HG03175 (cell line): ENCODE data around the gene TPCN2.
A peak's percentile ranks its signal among the peaks of the same experiment; 100 is the strongest.

ENCODE experiments used
- ATAC-seq: cut with Tn5 transposase; IDR thresholded peaks from one replicate; pipeline ENCODE4 v1.9.1; 2021; ENCODE audit warnings: mild to moderate bottlenecking, moderate library complexity; ENCODE audit not compliant: unreplicated experiment

Gene TPCN2

DNA sequence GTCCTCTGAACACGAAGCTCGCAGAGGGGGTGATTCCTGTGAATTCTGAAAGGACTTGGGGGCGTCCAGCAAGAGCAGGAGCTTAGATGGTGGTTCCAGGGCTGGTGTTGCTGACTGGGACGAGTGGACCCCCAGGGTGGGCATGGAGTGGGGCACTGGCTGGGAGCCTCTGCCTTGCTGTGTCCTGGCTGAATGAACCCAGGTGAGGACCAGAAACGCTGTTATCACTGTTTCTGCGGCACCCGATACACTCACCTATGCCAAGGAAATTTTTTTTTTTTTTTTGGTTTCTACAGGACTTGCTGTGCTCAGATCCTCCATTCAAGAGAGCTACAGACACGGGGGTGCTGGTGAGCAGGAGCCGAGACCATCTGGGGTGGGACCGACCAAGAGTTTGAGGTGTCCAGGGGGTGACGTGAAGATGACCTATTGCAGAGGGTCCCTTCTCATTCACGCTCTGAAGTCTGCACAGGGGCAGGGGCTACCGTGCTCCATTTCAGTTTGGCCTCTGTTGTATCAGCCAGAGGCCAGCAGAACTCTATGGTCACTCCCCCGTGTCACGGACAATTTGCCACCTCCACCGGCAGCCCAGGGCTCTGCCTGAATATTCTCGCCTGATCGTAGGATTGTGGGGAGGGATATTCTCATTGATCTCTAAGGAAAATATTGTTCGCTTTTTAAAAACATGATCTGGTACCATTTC, 110.6 kb downstream of the TPCN2 start:
- ATAC-seq = no peak

DNA sequence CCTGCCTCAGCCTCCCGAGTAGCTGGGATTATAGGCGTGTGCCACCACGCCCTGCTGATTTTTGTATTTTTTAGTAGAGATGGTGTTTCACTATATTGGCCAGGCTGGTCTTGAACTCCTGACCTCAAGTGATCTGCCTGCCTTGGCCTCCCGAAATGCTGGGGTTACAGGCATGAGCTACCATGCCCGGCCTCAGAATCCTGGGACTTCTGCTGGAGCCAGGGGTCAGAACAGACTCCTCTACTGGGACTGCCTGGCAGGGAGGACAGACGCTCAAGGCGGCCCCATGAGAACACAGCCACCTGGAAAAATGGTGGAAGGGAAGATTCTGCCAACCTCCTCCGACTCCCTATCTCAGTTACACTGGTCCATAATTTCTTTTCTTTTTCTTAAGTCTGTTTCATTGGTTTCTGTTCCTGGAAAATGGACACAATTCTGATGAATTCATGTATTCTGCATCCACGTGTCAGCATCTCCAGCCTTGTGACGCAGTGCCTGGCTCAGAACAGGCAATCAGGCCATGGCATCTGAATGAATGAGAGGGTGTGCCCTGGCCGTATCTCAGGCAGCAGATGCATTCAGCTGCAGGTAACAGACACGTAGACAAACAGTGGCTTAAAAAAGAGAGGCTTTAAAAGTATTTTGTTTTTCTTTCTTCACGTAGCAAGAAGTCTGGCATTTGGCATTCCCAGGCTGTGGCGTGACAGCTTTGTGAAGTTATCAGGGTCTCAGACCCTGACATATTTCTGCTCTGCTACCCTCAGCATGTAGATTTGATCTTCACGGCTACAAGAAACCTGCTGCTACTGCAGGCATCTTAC, 111.8 kb downstream of the TPCN2 start:
- no peak for ATAC-seq

DNA sequence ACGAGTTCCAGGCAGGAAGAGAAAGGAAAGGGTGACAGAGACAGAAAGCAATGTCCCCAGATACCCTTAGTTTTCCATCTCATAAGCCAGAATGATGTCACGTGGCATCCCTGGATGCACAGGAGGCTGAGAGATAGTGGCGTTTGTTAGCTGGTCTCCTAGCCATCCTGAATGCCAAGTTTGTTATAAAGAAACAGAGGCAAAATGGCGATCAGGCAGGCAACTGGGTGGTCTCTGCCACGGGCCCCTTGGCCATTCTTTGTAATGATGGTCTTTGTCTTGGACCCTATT, 112.3 kb downstream of the TPCN2 start:
- ATAC-seq = no peak

DNA sequence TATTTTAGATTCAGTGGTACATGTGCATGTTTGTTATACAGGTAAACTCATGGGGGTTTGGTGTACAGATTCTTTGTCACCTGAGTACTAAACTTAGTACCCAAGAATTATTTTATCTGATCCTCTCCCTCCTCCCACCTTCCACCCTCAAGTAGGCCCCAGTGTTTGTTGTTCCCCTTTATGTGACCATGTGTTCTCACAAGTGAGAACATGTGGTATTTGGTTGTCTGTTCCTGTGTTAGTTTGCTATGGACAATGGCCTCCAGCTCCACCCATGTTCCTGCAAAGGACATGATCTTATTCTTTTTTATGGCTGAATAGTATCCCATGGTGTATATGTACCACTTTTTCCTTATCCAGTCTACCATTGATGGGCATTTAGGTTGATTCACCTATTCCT, 113.8 kb downstream of the TPCN2 start:
- ATAC-seq = no peak

DNA sequence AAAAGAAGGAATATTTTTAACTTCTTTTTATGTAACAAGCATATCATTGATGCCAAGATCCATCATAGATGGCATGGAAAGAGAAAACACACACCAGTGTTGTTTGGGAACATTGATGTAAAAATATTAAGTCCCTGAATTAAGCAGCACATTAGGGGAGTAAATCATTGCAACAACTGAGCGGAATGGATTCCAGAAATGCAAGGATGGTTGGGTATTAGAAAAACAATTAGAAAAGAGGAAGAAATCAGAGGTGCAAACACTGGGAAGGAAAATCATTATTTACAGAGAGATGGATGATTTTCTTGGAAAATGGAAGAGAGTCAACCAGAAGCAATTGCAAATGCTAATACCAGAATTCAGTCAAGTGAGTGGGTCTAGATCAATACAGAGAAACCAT, 115.1 kb downstream of the TPCN2 start:
- ATAC-seq = no peak

DNA sequence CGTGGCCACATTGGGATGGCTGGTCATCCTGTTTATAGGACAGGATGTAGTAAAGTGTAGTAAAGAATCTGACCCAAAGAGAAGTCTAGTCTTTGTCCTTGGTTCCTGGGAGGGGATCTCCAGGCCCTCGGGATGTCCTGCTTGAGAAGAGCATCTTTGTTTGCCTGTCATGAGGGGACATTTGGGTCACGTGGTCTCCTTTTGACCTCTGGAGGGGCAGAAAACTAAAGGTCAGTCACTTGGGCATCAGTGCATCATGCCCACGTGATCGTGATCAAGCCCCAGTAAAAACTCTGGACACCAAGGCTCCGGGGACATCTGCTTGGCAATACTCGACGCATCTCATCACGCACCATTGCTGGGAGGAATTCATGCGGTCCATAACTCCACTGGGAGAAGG, 116.1 kb downstream of the TPCN2 start:
- ATAC-seq = no peak

DNA sequence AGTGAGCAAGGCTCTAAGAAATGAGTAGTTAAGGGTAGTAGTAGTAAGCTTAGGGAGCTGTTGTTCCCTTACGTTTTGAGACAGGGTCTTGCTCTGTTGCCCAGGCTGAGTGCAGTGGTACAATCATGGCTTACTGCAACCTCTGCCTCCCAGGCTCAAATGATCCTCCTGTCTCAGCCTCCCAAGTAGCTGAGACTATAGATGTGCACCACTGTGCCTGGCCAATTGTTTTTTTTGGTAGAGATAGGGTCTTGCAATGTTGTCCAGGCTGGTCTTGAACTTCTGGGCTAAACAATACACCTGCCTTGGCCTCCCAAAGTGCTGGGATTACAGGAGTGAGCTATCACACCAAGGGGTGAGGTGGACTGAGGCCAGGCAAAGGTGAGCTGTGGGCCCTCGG, 117.0 kb downstream of the TPCN2 start:
- no peak for ATAC-seq

DNA sequence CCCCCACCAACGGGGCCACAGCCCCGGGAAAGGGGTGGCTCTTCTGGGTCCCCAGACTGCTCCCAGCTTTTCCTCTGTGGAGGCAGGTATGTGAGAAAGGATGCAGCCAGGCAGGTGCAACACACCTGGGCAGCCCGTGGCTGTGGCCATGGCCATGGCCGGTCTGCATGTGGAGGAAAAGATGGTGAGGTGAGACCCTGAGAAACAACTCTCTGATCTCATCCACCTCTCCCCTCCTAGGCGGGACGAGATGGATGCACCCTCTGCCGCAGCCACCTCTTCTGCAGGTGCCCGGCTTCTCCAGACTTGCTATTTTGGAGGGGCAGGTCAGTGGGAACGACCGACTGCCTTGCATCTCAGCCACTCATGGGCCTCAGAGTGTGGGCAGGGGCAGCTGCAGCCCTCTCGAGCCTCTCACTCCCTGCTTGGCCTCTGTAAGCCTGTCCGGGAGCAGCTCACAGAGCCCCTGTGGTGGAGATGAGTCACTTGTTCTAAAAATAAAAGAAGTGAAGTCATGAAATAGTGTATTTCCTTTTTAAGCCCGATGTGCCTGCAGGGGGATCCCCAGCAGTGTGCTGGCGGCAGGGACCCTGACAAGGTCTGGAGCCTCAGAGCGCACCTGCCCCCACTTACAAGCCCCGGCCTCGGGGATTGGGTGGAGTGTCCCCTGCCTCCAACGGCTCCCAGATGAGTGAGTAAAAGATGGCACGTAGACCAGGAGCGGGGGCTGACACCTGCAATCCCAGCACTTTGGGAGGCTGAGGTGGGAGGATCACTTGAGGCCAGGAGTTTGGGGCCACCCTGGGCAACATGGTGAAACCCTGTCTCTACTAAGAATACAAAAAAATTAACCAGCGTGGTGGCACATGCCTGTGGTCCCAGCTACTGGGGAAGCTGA, 117.7 kb downstream of the TPCN2 start:
- ATAC-seq = peak; percentile 91

DNA sequence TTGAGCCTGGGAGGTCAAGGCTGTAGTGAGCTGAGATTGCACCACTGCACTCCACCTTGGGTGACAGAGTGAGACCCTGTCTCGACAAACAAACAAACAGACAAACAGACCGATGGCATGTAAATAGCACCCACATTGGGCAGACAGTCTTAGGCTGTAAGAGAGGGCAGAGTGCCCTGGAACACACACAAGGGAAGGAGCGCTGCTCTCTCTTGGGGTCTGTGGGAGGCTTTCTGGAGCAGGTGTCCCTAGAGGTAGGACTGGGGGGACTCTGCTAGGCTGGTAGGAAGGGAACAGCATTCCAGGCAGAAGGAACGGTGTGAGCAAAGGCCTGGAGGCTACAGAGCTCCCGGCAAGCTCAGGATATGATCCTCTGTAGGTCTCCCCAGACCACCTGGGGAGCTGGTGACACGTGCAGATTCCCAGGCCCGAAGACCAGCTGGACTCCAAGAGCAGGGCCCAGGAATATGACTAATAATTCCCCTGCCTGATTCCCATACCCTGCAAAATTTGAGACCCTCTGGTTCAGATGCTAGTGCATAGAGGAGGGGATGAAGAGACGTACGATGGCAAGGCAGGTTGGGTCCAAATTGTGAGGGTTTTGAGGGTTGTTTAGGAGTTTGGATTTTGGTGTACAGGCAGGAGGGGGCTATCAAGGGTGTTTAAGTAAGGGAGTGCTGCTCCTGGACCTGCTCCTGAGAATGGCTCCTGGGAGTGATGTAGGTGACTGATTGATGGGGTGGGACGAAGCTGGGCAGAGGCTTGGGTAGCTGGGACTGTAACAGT, 118.6 kb downstream of the TPCN2 start:
- ATAC-seq = no peak

DNA sequence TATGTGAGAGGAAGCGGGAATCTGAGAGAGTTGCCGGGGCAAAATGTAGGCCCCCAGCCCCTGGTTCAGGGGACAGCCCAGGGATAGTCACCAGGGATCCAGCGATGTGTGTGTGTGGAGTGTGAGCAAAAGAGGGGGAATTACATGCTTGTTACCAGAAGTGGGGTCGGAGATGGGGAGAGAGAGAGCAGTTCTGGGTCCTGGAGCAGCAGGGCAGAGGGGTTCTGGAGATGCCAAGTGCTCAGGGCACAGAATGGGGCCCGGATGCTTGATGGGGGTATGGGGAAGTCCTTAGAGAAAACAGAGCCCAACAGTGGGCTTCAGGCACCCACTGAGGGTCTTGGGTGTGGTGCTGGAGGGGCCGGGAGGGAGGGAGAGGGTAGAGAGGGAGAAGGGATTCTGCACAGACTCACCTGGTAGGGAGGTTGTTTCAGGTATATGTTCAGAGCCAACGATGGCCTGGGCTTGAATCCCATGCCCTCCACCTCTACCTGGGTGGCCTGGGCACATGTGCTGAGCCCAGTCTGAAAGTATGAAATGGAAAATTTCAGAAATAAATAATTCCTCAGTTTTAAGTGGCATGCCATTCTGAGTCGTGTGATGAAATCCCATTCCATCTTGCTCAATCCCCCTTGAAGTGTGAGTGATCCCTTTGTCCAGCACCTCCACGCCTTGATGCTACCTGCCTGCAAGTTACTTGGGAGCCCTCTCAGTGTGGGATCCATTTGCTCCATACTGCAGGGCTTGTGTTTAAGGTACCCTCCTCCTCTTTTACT, 119.4 kb downstream of the TPCN2 start:
- no peak for ATAC-seq

DNA sequence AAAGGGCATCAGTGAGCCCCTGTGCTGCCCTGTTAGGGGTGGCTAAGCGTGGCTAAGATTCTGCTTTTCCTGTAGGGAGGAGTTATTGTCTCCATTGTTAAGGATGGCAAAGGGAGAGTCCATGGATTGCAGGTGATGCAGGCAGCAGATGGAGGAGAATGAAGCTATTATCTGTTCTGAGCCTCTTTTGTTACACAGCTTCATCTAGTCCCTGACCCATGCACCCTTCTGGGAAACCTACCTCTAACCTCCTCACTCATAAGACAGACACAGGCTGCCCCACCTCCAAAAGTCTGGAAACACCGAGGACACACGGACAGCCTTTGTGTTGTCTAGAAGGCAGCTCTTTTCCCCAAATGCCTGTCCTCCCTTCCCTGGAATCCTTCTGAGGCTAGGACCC, 120.7 kb downstream of the TPCN2 start:
- ATAC-seq = no peak

DNA sequence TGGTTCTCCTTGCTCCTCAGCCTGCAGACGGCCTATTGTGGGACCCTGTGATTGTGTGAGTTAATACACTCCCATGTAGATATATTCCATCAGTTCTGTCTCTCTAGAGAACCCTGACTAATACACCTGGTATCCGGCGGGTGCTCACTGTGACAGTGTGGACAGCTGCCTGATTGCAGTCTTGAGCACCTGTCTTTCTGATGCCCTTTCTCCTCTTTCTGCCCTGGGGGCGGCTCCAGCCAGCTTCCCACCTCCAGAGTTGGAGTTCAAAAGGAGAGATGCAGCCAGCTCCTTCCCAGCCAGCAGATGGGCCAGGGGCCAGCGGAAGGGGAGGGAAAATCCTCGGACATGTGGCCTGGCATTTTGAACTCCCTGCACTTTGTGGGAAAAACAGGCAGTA, 122.0 kb downstream of the TPCN2 start:
- ATAC-seq = no peak

DNA sequence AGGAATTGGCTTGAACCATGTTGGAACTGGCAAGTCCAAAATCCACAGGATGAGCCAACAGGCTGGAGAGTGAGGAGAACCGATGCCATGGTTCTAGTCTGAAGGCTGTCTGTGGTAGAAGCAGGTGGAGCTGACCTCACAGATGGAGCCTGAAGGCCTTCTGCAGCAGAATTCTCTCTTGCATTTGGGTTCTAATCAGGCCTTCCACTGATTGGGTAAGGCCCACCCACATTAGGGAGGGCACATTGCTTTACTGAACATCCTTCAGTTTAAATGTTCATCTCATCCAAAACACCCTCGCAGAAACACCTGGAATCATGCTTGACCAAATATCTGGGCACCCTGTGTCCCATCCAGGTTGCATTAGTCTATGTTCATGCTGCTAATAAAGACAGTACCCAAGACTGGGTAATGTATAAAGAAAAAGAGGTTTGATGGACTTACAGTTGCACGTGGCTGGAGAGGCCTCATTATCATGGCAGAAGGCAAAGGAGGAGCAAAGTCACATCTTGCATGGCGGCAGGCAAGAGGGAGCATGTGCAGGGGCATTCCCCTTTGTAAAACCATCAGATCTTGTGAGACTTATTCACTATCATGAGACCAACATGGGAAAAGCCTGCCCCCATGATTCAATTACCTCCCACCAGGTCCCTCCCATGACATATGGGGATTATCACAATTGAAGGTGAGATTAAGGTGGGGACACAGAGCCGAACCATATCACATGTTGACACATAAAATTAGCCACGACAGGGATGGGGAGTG, 122.9 kb downstream of the TPCN2 start:
- no peak for ATAC-seq

DNA sequence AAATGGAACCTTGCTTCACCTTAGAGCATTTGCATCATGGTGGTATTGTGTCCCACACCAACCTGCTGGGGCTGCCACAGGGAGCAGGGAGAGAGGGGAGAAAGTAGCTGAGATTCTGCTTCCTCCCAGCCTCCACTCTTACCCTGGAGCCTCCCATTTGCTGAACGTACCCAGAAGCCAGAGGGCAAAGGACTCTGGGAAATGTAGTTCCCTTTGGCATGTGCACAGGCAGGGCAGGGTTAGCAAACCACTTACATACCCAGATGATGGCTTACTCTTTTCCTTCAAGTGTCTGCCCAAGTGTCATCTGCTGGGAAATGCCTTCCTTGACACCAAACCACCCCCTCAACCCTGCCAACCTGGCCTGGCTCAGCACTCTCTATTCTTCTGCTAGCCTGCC, 123.9 kb downstream of the TPCN2 start:
- no peak for ATAC-seq

DNA sequence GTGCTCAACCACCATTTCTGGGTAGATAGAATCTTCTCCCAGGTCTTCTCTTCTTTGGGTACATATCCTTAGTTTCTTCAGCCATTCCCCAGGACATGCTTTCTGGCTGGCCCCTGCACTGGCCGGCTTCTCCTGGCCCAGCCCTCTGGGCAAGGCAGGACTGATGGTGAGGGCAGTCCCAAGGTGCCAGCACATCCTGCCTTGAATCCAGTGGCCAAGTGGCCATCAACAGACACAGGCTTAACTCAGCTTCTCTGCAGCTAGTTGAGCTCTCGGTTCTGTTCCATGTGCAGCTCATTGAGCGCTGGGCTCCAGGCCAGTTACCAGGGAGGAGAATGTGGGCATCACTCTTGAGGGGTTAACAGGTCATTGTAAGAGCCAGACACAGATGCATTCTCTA, 124.6 kb downstream of the TPCN2 start:
- no peak for ATAC-seq

DNA sequence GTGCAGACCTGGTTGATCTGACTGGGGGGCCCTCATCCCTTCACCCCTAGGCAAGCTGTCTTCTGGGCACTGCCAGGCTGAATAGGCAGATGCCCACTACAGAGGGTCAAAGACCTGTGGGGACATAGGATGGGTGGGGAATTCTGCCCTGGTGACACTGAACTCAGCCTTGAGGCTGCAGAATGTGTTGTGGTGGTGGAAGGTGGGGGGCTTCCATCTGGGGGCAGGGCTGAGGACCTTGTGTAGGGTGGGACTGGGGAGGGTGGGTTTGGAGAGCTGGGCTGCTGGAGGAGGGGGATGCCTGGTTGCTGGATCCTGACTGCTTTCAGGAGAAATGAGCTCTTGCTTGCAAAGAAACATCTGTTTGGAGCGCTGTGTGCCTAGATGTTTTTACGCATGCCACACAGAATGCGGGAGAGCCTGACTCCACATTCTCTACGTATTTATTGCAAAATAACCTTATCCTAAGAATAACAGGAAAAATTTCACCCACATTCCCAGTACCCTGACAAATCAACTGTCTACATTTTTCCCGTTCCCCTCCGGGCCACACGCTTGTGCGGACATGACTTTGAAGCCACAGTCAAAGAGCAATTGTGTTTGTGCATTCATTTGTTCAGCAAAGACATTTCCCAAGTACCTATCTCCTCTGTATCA, 125.3 kb downstream of the TPCN2 start:
- ATAC-seq = no peak

DNA sequence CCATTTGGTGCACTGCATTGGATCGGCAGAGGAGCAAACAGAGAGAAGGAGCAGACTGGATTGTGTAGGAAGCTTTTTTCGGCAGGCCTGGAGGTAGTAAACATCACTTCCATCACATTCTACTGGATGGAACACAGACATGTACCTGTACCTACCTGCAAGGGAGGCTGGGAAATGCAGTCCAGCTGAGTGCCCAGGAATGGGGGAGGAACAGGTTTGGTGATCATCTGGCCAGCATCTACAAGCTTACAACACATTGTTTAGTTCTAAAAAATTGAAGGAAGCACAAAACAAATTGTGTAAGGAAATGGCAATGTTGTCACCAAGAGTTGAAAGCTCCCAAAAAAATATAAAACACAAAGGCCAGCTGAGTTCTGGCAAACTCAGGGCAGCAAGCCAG, 126.1 kb downstream of the TPCN2 start:
- ATAC-seq = no peak

DNA sequence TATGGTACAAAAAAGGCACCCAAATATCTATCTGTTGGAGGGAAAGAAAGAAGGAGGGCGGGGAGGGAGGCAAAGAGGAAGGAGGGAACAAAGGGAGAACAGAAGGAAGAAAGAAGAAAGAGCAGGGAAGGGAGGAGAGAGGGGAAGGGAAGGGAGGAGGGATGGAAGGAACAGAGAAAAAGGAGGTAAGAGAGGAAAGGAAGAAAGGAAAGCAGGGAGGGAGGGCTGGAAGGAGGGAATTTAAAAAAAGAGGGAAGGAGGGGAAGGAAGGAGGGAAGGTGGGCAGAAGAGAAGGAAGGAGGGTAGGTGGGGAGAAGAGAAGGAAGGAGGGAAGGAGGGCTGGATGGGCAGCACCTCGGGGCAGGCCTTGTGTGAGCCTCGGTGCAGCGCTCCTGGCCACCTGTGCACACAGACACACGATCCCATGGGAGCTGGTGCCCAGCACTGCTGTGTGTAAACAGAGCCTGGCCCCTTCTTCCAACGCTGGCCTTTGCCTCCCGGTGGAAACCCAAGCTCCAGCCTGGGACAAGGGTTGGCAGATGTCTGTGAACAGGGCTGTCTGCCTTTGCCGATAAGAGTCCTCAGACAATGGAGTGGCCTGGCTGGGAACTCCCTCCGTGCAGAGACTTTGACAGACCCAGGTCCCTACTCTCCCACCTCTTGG, 130.2 kb downstream of the TPCN2 start:
- ATAC-seq = no peak
